ENCODE measurements around the gene LBHD2. TPM values are rescaled to one million over a fixed set of nuclear protein-coding genes. Genes with fewer than 3 reads are reported as not detected.

Gene LBHD2
- total and polyA plus RNA-seq, 2 of the 13 experiments (the other 11 are each of a cell fraction or from before 2014, with no cell fraction given), result 0.67 to 1.00 TPM

GRCh38 chr14:103085106-103086091, 1.4 kb downstream of the LBHD2 start (continued):
- TF ChIP-seq HNRNPLL (IDR thresholded peaks at IDR 0.05; ENCODE audit: low read depth, low read length, poor library complexity, severe bottlenecking), result peak; percentile 16
- peak; percentile 41 for TF ChIP-seq ZFP36 (IDR thresholded peaks at IDR 0.05; ENCODE audit: borderline replicate concordance, low read depth, low read length, partially characterized antibody)
- no peak for TF ChIP-seq ZNF510 (CRISPR knock-in tag; IDR thresholded peaks at IDR 0.05; ENCODE audit: low read depth)
- TF ChIP-seq ZFP91 (CRISPR knock-in tag; IDR thresholded peaks at IDR 0.05; ENCODE audit: borderline replicate concordance), result 0 out of 2 replicates have a peak, but pooled peaks have one; percentile 25
- no peak for TF ChIP-seq ZNF652 (CRISPR knock-in tag; IDR thresholded peaks at IDR 0.05; ENCODE audit: borderline replicate concordance, low read depth)
- no peak for TF ChIP-seq HMG20A (CRISPR knock-in tag; IDR thresholded peaks at IDR 0.05; ENCODE audit: borderline replicate concordance)
- peak; percentile 39 for TF ChIP-seq ZNF687 (CRISPR knock-in tag; IDR thresholded peaks at IDR 0.05)
- TF ChIP-seq HNRNPL (IDR thresholded peaks at IDR 0.05; ENCODE audit: low read depth, low read length), result peak; percentile 71
- no peak for TF ChIP-seq AKAP8 (CRISPR knock-in tag; IDR thresholded peaks at IDR 0.05)
- TF ChIP-seq ARNTL (CRISPR knock-in tag; IDR thresholded peaks at IDR 0.05), result no peak
- TF ChIP-seq XRCC5 (optimal IDR thresholded peaks at IDR 0.05; ENCODE audit: low read length), result peak; percentile 82
- TF ChIP-seq ZKSCAN1 (IDR thresholded peaks at IDR 0.05; ENCODE audit: low read length), result peak; percentile 92
- TF ChIP-seq RARA (CRISPR knock-in tag; IDR thresholded peaks at IDR 0.05), result no peak
- no peak for TF ChIP-seq FOSL1 (CRISPR knock-in tag; IDR thresholded peaks at IDR 0.05; ENCODE audit: borderline replicate concordance)
- no peak for TF ChIP-seq ATF7 (IDR thresholded peaks at IDR 0.05)
- TF ChIP-seq ATF7 (CRISPR knock-in tag; IDR thresholded peaks at IDR 0.05), result no peak
- peak; percentile 87; the same call in 1 of the 2 replicates for TF ChIP-seq ZBTB33 (CRISPR knock-in tag; IDR thresholded peaks at IDR 0.05)
- no peak for TF ChIP-seq HMGA1 (CRISPR knock-in tag; conservative IDR thresholded peaks at IDR 0.05)
- TF ChIP-seq TFAP4 (IDR thresholded peaks at IDR 0.05; ENCODE audit: borderline replicate concordance, low read depth), result peak; percentile 21; the same call in 1 of the 2 replicates
- peak; percentile 25; the same call in 1 of the 2 replicates for TF ChIP-seq STAG1 (CRISPR knock-in tag; IDR thresholded peaks at IDR 0.05)
- 0 out of 2 replicates have a peak, but pooled peaks have one; percentile 24 for TF ChIP-seq ZNF292 (CRISPR knock-in tag; IDR thresholded peaks at IDR 0.05; ENCODE audit: borderline replicate concordance, low read depth)
